GM12872 (cell line): Measurements from ENCODE around the gene SERPINE3.

Experiments
- CTCF ChIP-seq: IDR thresholded peaks from 3 replicates; pipeline ENCODE4 v1.5.1; 2011; ENCODE audit warnings: low read depth, mild to moderate bottlenecking, low read length, moderate library complexity; ENCODE audit not compliant: insufficient read depth

The SERPINE3 gene

DNA sequence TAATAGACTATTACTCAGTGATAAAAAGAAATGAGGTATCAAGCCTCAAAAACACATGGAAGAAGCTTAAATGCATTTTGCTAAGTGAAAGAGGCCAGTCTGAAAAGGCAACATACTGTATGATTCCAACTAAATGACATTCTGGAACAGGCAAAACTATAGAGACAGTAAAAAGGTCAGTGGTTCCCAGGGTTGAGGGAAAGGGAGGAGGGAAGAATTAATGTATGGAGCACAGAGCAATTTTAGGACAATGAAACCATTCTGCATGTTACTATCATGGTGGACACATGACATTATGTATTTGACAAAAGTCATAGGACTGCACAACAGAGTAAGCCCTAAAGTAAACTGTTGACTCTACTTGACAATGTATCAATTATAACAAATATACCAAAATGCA lies 5.7 kb upstream of the SERPINE3 start:
- no peak for TF ChIP-seq CTCF

DNA sequence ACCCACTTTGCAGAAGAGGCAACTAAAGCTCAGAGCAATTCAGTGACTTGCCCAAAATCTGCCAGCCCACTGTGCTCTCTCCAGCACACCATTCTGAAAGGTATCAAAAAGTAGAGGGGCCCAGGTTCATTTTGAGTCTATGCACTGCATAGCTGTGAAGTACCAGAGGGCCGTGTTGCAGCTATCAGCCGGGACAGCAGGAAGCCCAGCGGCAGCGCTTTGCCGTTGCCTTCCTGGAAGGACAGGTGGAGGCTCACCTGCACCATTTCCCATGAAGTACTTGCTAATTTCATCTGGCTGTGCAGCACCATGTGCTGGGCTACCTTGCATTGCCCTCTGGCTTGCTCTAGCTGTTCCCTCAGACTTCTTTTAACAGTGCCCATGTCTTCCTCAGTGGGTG lies 2.7 kb upstream of the SERPINE3 start:
- TF ChIP-seq CTCF, result no peak

- no peak for TF ChIP-seq CTCF
Observed at GRCh38 chr13:51339952-51340732, 651 bp downstream of the SERPINE3 start.

- TF ChIP-seq CTCF, result no peak
Observed at GRCh38 chr13:51341232-51341631, 1.7 kb downstream of the SERPINE3 start.

DNA sequence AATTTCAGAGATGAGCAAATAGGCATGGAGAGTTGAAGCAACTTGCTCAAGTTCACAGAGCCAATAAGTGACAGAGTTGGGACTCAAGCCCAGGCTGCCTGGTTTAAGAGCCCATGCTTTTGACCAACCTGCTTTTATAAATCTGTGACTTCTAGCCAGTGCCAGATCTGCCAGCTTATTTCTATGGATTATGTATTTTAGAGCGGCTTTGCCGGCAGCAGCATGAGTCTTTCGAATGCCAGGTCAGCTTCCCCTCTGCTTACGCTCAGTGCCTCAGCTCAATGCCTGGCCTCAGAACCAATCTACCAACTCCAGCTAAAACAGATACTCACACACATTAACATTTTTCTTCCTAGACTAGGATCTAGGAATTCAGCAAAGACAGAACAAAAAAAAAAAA lies 2.3 kb downstream of the SERPINE3 start:
- no peak for TF ChIP-seq CTCF

- TF ChIP-seq CTCF, result no peak
Observed at GRCh38 chr13:51342706-51343105, 3.2 kb downstream of the SERPINE3 start.

DNA sequence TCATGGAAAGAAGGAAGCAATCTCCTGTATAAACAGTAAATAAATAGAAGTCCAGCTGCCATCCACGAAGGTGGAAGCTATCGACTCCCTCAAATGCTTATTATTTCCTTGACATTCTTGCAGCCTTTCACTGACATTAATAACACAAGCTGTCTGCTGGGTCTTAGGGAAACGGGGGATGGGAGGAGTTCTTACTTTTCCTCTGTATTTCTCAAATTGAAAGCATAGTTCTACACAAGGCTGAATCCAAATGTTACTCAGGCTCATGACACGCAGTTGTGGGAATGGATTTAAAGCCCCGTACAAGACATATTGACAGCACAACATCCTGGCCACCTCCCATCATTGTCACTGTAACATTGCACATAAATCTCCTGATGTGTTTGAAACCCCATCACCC lies 4.0 kb downstream of the SERPINE3 start:
- no peak for TF ChIP-seq CTCF
